A673 (cell line): ENCODE results near the gene IL15.

Source experiments
- EZH2 ChIP-seq: fragments of 200-600 bp; sonication (generic); IDR thresholded peaks from 2 replicates; pipeline ENCODE4 v1.6.1; 2017; ENCODE audit warnings: borderline replicate concordance, low read depth, mild to moderate bottlenecking, mixed read lengths, antibody characterized with exemption, low read length; ENCODE audit not compliant: poor library complexity, severe bottlenecking
- TF ChIP-seq, protein P1 (sequence below): fragments of 300-800, 200-600 bp; sonication (generic); conservative IDR thresholded peaks from 2 replicates; pipeline ENCODE4 v1.5.1; 2017; ENCODE audit warnings: low read depth, mild to moderate bottlenecking, antibody characterized with exemption, low read length, moderate library complexity, mixed read lengths

DNA sequence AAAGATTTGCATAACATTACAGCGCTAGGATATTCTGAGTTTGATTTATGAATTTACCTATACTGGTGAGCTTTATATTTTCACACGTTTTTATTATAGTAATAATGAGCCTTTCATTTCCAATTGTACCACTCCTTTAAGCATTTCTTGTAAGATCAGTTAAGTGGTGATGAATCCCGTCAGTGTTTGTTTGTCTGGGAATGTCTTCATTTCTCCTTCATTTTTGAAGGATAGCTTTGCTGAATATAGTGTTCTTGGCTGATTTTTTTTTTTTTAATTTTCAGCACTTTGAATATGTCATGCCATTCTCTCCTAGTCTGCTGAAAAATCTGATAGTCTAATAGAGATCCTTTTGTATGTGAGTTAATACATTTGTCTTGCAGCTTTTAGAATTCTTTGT, 70.1 kb downstream of the IL15 start:
- TF ChIP-seq, protein P1, sequence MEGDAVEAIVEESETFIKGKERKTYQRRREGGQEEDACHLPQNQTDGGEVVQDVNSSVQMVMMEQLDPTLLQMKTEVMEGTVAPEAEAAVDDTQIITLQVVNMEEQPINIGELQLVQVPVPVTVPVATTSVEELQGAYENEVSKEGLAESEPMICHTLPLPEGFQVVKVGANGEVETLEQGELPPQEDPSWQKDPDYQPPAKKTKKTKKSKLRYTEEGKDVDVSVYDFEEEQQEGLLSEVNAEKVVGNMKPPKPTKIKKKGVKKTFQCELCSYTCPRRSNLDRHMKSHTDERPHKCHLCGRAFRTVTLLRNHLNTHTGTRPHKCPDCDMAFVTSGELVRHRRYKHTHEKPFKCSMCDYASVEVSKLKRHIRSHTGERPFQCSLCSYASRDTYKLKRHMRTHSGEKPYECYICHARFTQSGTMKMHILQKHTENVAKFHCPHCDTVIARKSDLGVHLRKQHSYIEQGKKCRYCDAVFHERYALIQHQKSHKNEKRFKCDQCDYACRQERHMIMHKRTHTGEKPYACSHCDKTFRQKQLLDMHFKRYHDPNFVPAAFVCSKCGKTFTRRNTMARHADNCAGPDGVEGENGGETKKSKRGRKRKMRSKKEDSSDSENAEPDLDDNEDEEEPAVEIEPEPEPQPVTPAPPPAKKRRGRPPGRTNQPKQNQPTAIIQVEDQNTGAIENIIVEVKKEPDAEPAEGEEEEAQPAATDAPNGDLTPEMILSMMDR, result no peak
- TF ChIP-seq EZH2, result no peak
